Peyer's patch (tissue), 4 donors: Measurements from ENCODE around the gene CD55.

ENCODE experiments used
- POLR2A ChIP-seq, 2 donors: fragments of 450-650 bp; IDR thresholded peaks; one replicate each; pipeline ENCODE4 v1.5.1; 2017; ENCODE audit warnings: antibody characterized with exemption in 2 of 2, mild to moderate bottlenecking in 2 of 2, moderate library complexity in 2 of 2
- TF ChIP-seq, protein P1 (sequence below), 6 experiments: fragments of 450-650 bp in 4 of 6; fragments of 200-600 bp in 2 of 6; sonication (generic) in 1 of 6; IDR thresholded peaks; one replicate each; pipeline ENCODE4 v1.5.1; 2017 to 2019; ENCODE audit warnings: antibody characterized with exemption in 6 of 6, mild to moderate bottlenecking in 3 of 6, moderate library complexity in 1 of 6

DNA sequence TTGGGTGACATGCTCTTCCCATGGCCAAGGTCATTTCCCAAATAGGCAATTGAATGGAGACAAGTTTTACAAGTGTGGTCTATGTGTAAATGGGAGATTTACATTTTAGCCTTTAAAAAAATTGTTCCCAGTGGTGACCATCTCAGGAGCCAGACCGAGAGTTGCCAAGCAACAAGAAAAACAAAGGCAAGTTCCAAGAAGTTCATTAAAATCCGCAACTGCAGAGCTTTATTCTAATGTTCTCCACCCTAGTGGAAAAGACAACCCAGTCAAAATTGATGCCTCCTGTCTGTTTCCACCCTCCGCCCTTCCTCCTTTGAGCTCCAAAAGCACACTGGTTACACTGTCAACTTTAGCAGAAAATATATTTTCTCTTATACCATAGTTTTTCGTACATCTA is 33.2 kb upstream of the CD55 start:
- TF ChIP-seq, protein P1, sequence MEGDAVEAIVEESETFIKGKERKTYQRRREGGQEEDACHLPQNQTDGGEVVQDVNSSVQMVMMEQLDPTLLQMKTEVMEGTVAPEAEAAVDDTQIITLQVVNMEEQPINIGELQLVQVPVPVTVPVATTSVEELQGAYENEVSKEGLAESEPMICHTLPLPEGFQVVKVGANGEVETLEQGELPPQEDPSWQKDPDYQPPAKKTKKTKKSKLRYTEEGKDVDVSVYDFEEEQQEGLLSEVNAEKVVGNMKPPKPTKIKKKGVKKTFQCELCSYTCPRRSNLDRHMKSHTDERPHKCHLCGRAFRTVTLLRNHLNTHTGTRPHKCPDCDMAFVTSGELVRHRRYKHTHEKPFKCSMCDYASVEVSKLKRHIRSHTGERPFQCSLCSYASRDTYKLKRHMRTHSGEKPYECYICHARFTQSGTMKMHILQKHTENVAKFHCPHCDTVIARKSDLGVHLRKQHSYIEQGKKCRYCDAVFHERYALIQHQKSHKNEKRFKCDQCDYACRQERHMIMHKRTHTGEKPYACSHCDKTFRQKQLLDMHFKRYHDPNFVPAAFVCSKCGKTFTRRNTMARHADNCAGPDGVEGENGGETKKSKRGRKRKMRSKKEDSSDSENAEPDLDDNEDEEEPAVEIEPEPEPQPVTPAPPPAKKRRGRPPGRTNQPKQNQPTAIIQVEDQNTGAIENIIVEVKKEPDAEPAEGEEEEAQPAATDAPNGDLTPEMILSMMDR (IDR thresholded peaks at IDR 0.05): no peak
- no peak for TF ChIP-seq POLR2A (IDR thresholded peaks at IDR 0.05)
